ENCODE measurements around the gene TUBG2.

DNA sequence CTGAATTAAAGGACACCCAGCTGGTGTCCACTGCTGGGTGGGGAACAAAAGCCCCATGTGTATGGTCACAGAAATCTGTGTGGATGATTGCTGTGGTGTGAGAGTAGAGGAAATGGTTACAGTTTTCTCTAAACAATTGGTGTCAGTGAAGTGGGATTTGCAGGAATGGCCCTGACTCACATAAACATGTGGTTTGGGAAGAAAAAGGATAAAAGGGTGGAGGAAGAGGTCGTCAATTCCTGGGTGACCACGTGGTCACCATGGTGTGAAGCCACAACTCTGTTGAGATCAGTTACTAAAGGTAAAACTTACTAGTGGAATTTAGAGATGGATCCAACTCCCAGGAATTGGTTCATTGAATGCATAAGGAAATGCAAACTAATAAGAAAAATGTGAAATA lies 3.6 kb upstream of the TUBG2 start:
- TF ChIP-seq, protein P1, sequence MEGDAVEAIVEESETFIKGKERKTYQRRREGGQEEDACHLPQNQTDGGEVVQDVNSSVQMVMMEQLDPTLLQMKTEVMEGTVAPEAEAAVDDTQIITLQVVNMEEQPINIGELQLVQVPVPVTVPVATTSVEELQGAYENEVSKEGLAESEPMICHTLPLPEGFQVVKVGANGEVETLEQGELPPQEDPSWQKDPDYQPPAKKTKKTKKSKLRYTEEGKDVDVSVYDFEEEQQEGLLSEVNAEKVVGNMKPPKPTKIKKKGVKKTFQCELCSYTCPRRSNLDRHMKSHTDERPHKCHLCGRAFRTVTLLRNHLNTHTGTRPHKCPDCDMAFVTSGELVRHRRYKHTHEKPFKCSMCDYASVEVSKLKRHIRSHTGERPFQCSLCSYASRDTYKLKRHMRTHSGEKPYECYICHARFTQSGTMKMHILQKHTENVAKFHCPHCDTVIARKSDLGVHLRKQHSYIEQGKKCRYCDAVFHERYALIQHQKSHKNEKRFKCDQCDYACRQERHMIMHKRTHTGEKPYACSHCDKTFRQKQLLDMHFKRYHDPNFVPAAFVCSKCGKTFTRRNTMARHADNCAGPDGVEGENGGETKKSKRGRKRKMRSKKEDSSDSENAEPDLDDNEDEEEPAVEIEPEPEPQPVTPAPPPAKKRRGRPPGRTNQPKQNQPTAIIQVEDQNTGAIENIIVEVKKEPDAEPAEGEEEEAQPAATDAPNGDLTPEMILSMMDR (conservative IDR thresholded peaks at IDR 0.05): no peak
- no peak for TF ChIP-seq EZH2 (IDR thresholded peaks at IDR 0.05; ENCODE audit: low read depth)

Data from PC-9 (cell line).